Panc1 (cell line): ENCODE measurements around the gene REELD1. TPM values are rescaled to one million over a fixed set of nuclear protein-coding genes. Genes with fewer than 3 reads are reported as not detected.

Source experiments
- ATAC-seq: fragments of 200-7000 bp; cut with Tn5 transposase; 2 replicates; pipeline ENCODE4 v1.9.1; 2020; ENCODE audit warnings: mild to moderate bottlenecking, moderate library complexity
- BruUV-seq: library from RNA; stranded (reverse); fragments of 400-500 nt; replicated peaks from 2 replicates; lab custom pipeline; 2021; lab: Mats Ljungman, UMichigan
- CTCF ChIA-PET: fragments of 300-600 bp; sonication (Branson Sonifier 250); formaldehyde crosslinking; loops from one replicate; lab custom pipeline; 2022; ENCODE audit warnings: antibody characterized with exemption; lab: Charles Lee
- POLR2A ChIA-PET: fragments of 300-600 bp; sonication (Branson Sonifier 250); formaldehyde crosslinking; loops from one replicate; lab custom pipeline; 2022; ENCODE audit warnings: antibody characterized with exemption; lab: Charles Lee
- DNase-seq: peaks from one replicate; pipeline ENCODE4 v3.0.0-alpha.2; 2010; ENCODE audit warnings: low read depth, low spot score
- H3K27ac ChIP-seq: 2 replicates; pipeline ENCODE4 v1.5.1; 2011; ENCODE audit warnings: mild to moderate bottlenecking, low read length, inconsistent platforms
- H3K27me3 ChIP-seq: fragments of 200-500 bp; sonication (Bioruptor generic); 2 replicates; pipeline ENCODE4 v1.6.0; 2014; ENCODE audit warnings: low read length, inconsistent platforms; ENCODE audit not compliant: control insufficient read depth, insufficient read depth
- H3K36me3 ChIP-seq: fragments of 200-500 bp; sonication (Bioruptor generic); 2 replicates; pipeline ENCODE4 v1.5.1; 2014; ENCODE audit warnings: inconsistent platforms, mild to moderate bottlenecking, low read length, moderate library complexity; ENCODE audit not compliant: control insufficient read depth, insufficient read depth
- H3K4me1 ChIP-seq: 2 replicates; pipeline ENCODE4 v1.5.1; 2011; ENCODE audit warnings: inconsistent platforms, mild to moderate bottlenecking, low read length, moderate library complexity; ENCODE audit not compliant: control insufficient read depth, insufficient read depth
- H3K4me3 ChIP-seq, 2 experiments: 2 replicates each; pipeline ENCODE4 v1.5.1; 2011 to 2012; ENCODE audit warnings: low read depth in 2 of 2, low read length in 2 of 2, mild to moderate bottlenecking in 2 of 2, inconsistent platforms in 1 of 2, moderate library complexity in 1 of 2
- H3K9me3 ChIP-seq: fragments of 200-500 bp; sonication (Bioruptor generic); 2 replicates; pipeline ENCODE4 v1.5.1; 2014; ENCODE audit warnings: low read depth, mild to moderate bottlenecking, inconsistent platforms, low read length, moderate library complexity; ENCODE audit not compliant: control insufficient read depth, insufficient read depth
- CTCF ChIP-seq: fragments of 450-650 bp; IDR thresholded peaks from 2 replicates; pipeline ENCODE4 v1.5.1; 2017; ENCODE audit warnings: mild to moderate bottlenecking
- POLR2AphosphoS5 ChIP-seq: IDR thresholded peaks from 2 replicates; pipeline ENCODE4 v1.6.1; 2012; ENCODE audit warnings: mild to moderate bottlenecking, low read depth, low read length, moderate library complexity
- REST ChIP-seq, 2 experiments: IDR thresholded peaks; 2 replicates each; pipeline ENCODE4 v1.6.1; 2011 to 2012; ENCODE audit warnings: low read depth in 2 of 2, control low read depth in 1 of 2, low read length in 1 of 2, mild to moderate bottlenecking in 1 of 2, moderate library complexity in 1 of 2; ENCODE audit not compliant: insufficient read depth in 1 of 2
- SIN3A ChIP-seq: IDR thresholded peaks from 2 replicates; pipeline ENCODE4 v1.6.1; 2012; ENCODE audit warnings: low read depth, mild to moderate bottlenecking, low read length, moderate library complexity, borderline replicate concordance; ENCODE audit not compliant: insufficient read depth
- TCF7L2 ChIP-seq: IDR thresholded peaks from 2 replicates; pipeline ENCODE4 v1.6.1; 2011; ENCODE audit warnings: mild to moderate bottlenecking, low read depth, low read length, inconsistent platforms
- in situ Hi-C: cut with HindIII; loops from 2 replicates; pipeline ENCODE4 v1.10.0; 2016; ENCODE audit warnings: low sequenced_read_pairs, low pct_unique_long_range_greater_than_20kb
- intact Hi-C: fragments of 100-400 bp; cut with micrococcal nuclease; formaldehyde crosslinking; loops from one replicate; pipeline ENCODE4 v1.10.0; 2022; ENCODE audit not compliant: unreplicated experiment
- total RNA-seq: library from RNA; stranded (reverse); gene quantifications from one replicate; pipeline ENCODE4 v1.2.1, GENCODE V29; 2021; ENCODE audit not compliant: unreplicated experiment

REELD1 gene
- total RNA-seq, 1 experiment from 2014 or later, result not detected

- intact Hi-C loops, result no loop called here
- in situ Hi-C loops, result no loop called here
- BruUV-seq, result no TSS peak
- DNase-seq (no peak), ATAC-seq (no peak)
- ChIA-PET CTCF (no interaction called here), POLR2A (no interaction called here)
- no peaks in the 10 kb centered on the region for H3K4me1 ChIP-seq
- no peak overlapping the region for H3K27ac ChIP-seq
- no peaks in the 10 kb centered on the region for H3K9me3 ChIP-seq
- H3K4me3 ChIP-seq, result no peak overlapping the region
- H3K36me3 ChIP-seq, result no peaks in the 10 kb centered on the region
- TF ChIP-seq POLR2AphosphoS5, result no peak
- TF ChIP-seq SIN3A, result no peak
- TF ChIP-seq REST (IDR thresholded peaks at IDR 0.05; ENCODE audit: insufficient read depth in 1 of 2, low read depth in 2 of 2, low read length in 1 of 2), result no peak
- no peak for TF ChIP-seq CTCF
- TF ChIP-seq TCF7L2, result no peak
- no peaks in the 10 kb centered on the region for H3K27me3 ChIP-seq
Measured at GRCh38 chr4:146245850-146246249, 31.5 kb downstream of the REELD1 start.

GRCh38 chr4:146246381-146246780, 32.0 kb downstream of the REELD1 start:
- in situ Hi-C loops, result no loop called here
- TF ChIP-seq REST (IDR thresholded peaks at IDR 0.05; ENCODE audit: insufficient read depth in 1 of 2, low read depth in 2 of 2, low read length in 1 of 2), result no peak
- no peak for TF ChIP-seq SIN3A
- no peak for TF ChIP-seq TCF7L2
- TF ChIP-seq POLR2AphosphoS5, result no peak
- TF ChIP-seq CTCF, result no peak
- POLR2A ChIA-PET, result no interaction called here
- CTCF ChIA-PET, result no interaction called here
- Histone ChIP-seq H3K4me3 (no peak overlapping the region), H3K27ac (no peak overlapping the region), H3K36me3 (no peaks in the 10 kb centered on the region), H3K4me1 (no peaks in the 10 kb centered on the region), H3K27me3 (no peaks in the 10 kb centered on the region), H3K9me3 (no peaks in the 10 kb centered on the region)
- ATAC-seq (no peak), DNase-seq (no peak)
- BruUV-seq, result no TSS peak
- intact Hi-C loops, result no loop called here
